HG02973 (cell line): ENCODE measurements around the gene PCBP3.
"Not testable (repeated sequence)": the region's sequence is repeated elsewhere in the genome, so short reads cannot be mapped to it uniquely, and the experiment has no call there.

Source experiments
- ATAC-seq: cut with Tn5 transposase; IDR thresholded peaks from one replicate; pipeline ENCODE4 v1.9.1; 2021; ENCODE audit warnings: moderate library complexity; ENCODE audit not compliant: unreplicated experiment

Gene PCBP3

DNA sequence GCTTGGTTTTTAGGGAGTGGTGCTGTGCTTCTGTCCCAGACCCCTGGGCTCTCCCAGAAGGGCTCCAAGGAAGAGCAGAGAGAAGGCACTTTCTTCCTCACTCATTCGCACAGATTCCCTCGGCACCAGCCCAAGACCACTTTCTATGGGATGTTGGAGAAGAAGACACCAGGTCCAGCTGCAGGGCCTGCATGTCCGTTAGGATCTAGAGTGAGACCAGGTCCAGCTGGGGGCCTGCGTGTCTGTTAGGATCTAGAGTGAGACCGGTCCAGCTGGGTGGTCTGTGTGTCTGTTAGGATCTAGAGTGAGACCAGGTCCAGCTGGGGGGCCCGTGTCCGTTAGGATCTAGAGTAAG, 30.9 kb upstream of the PCBP3 start:
- not testable (repeated sequence) for ATAC-seq

DNA sequence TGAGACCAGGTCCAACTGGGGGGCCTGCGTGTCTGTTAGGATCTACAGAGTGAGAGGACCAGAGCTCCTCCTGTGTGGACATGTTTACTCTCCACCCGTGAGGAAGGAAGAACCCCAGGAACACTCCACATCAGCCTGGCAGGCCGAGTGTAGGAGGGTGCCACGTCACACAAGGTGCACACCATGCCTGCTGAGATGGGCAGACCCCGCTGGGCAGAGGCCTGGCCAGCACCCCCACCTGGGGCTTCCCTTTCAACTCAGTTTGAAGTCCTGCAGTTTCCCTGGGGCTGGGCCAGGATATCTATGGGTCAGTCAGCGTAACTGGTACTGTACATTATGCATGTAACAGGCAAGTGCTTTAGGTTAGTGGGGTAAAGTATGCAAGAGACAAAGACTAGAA, 30.1 kb upstream of the PCBP3 start:
- ATAC-seq = no peak

DNA sequence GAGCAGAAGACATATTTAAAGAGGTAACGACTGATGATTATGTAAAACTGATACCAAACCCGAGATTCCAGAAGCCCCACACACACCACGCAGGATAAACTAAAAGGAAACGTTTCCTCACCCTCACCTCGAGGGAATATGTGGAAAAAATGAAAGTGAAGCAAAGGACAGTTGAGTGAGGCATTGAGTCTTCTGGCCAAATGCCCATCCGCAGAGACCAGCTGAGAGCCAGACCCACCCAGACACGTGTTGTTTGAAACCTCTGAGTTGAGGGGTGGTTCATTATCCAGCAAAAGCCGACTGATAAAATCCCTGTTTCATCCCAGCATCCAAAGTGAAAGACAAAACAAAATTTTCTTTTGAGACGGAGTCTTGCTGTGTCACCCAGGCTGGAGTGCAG, 29.6 kb upstream of the PCBP3 start:
- no peak for ATAC-seq

DNA sequence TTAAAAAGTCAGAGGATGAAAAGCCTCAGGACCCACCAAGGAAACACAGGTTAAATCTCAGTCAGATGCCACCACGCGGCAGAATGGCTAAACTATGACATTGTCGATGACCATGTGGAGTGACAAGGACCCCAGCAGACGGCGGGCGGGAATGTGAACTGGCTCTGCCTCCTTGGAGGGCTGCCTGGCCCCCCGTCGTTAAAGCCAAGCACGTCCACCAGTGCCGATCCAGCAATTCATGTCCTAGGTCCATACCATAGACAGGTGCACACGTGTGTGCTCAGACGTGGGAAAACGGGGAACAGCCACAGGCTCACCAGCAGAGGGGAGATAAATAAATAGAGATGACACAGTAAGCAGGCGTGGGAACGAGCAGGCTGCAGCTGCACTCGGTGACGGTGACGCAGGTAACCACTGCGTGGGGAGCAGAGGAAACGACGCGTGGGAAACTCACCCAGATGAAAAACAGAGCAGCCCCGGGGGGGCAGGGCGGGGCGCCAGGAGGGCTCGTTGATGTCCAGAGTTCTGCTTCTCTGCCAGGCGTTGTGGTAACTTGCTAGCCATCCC, 28.3 kb upstream of the PCBP3 start:
- no peak for ATAC-seq

DNA sequence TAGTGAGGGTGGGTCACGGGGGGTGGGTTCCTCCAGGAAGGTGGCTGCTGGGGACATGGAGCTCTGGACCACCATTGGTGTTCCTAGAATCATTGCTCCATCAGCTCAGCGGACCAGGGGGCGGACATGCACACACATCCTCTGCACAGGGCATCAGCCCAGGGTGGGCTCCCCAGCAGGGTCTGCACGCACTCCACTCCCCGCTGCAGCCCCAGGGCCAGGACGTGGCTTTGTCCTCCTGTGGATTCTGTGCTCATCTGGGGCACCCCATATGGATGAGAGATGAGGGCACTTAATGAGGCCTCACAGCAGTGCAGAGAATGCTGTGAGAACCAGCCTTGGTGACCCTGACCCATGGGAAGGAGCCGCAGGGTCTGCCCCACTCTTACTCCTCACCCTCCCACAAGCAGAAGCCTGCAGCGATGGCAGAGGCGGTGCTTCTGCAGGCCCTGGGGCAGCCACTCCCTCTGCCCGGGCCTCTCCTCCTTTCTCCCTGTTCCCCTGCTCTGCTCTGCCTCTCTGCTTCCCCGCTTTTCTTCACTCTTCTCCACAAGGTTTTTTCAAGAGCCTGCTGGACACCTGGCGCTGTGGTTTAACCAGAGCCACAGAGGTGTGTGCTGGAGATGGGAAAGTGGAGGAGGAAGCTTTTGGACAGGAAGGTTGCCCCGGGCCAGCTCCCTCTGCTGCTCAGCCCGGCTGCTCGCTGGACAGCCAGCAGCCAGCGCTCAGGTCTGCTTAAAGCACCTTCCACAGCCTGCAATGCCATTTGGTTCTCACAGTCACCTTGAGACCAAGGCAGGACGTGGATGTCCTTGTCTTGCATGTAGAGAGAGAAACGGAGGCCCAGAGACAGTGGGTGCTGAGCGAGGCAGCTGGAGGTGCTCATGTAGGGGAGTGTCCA, 26.3 kb upstream of the PCBP3 start:
- ATAC-seq = no peak

DNA sequence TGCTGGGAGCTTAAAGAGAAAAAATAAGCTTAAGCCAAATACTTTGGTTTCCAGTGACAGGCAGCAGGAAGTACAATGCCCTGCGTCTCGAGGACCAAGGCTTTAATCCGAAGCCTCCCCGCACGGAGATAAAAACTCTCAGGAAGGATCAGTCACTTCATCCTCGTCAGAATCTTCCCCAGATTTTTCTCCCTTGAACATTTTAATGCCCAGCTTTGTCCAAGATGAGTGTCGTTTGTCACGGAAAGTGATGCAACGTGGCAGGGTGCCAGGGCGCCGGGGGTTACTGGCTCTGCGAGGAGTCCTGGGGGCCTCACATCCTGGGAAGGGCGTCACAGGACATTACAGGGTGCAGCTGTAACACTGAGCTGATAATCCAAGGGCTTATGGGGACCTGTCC, 25.2 kb upstream of the PCBP3 start:
- ATAC-seq = no peak

DNA sequence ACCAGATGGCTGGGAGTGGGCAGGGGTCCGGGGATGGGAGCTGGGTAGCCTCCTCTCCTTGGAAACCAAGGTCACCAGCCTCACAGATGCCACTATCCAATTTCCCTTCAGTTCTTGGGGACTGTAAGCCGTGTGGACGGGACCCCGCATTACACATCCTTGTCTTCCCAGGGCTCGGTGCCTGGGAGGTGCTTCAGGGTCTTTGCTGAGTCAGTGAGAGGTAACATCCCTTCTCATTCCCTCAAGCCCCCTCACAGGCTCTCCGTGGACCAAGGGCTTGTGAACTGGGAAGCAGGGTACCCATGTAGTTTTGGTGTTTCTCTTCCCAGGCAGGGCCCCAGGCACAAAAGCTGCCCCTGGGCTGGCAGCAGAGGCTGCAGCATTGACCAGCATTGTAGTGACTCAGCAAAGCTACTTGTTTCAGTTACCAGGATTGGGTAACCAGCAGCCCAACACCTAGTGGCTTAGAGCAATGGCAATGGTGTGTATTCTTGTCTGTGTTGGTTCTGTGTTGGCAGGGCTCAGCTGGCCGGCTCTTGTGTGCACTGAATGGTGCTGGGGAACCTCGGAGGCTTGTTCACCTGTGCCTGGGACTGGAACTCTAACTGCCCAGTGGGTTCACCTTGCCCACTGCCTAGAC, 24.6 kb upstream of the PCBP3 start:
- no peak for ATAC-seq

DNA sequence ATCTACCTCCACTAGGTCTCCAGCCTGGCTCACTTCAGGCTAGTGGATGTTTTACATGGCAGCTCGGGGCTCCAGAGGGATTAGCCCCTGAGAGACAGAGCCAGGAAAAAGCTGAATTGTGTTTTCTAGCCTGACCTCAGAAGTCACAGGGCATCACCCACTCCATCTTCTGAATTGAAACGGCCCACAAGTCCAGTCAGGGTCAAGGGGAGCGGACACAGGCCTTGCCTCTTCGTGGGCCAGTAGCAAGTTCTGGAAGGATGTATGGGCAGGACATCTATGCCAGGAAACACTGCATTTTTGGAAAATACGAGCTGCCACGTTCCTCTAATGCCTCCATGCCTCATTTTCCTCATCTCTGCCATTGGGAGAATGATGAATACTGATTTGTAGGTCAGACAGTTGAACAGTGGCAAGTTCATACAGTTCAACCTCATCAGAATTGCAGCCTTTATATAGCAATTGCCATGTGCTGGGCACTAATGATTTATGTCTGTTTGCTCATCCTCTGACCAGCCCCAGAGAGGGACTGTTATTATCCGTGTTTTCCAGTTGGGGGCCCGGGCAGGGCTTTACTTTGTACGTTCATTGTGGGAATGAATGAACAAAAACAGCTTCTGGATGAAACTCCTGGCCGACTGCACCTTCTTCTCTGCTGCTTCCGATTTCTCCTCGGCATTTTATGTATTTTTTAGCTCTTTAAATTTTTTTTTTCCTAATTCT, 23.2 kb upstream of the PCBP3 start:
- ATAC-seq = no peak

DNA sequence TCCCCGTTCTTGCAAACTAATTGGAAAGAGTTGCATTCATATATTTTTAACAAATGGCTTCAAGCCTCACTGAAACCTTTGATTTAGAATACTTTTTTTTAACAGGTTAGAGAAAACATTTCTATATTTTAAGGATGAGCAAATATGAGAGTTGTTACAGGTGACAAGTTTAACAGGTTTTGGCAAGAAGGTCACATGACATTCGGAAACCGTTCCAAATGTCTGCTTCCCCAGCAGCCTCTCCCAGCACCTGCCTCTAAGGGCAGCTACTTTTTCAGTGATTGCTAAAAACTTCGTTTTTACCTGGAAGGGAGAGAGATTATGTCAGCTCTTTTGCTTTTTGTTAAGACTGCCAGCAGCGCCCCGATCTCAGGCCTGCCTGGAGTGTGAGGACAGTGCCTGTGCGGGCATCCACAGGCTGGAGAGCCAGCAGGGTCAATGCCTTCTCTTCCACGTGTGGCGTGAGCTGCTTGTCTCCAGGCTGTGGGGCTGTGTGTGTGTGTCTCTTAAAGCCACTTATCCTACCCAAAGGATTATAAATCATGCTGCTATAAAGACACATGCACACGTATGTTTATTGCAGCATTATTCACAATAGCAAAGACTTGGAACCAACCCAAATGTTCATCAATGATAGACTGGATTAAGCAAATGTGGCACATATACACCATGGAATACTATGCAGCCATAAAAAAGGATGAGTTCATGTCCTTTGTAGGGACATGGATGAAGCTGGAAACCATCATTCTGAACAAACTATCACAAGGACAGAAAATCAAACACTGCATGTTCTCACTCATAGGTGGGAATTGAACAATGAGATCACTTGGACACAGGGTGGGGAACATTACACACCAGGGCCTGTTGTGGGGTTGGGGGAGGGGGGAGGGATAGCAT, 21.8 kb upstream of the PCBP3 start:
- not testable (repeated sequence) for ATAC-seq

DNA sequence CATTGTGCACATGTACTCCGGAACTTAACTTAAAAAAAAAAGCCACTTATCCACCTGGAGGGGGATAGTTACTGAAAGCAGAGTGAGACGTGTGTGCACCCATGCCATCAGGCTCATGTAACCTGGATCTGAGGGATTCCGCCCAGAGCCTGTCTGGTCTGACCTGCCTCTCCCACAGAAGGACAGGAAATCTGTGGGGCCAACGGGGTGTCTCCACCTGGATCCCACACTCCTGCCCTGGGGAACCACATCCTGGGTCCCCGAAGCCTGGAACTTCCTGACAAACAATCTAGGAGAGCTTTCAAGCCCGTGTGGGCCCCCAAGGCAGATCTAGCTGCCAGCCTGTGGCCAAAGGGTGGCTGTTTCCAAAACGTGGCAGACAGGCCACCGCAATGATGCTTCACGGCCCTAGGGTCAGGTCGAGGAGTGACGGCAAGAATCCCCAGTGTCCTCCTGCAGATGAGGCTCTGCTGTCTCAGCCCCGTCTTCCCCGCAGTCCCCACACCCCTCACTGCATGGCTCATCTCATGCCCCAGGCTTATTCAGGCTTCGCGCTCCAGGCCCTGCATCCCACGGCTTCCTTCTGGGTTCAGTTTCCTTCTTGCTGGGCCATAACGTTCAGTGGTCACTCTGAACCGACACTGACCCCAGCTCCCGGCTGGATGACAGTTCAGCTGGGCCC, 21.0 kb upstream of the PCBP3 start:
- no peak for ATAC-seq

DNA sequence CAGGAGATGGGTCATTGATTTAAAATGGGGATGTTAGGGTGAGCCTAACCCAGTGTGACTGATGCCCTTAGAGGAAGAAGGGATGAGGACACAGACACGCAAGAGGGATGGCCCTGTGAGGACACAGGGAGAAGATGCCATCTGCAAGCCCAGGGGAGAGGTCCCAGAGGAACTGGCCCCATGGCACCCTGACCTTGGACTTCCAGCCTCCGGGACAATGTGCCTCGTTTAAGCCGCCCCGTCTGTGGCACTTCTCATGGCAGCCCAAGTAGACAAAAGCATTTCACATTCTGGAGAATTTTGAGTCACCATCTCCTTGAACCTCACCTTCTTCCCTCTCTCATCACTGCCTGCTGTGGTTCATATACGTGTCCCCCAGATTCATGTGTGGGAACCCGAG, 20.1 kb upstream of the PCBP3 start:
- no peak for ATAC-seq

DNA sequence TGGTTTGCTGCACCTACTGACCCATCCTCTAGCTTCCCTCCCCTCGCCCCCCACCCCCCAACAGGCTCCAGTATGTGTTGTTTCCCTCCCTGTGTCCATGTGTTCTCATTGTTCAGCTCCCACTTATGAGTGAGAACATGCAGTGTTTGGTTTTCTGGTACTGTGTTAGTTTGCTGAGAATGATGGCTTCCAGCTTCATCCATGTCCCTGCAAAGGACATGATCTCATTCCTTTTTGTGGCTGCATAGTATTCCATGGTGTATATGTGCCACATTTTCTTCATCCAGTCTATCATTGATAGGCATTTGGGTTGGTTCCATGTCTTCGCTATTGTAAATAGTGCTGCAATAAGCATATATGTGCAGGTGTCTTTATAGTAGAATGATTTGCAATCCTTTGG, 17.4 kb upstream of the PCBP3 start:
- not testable (repeated sequence) for ATAC-seq

DNA sequence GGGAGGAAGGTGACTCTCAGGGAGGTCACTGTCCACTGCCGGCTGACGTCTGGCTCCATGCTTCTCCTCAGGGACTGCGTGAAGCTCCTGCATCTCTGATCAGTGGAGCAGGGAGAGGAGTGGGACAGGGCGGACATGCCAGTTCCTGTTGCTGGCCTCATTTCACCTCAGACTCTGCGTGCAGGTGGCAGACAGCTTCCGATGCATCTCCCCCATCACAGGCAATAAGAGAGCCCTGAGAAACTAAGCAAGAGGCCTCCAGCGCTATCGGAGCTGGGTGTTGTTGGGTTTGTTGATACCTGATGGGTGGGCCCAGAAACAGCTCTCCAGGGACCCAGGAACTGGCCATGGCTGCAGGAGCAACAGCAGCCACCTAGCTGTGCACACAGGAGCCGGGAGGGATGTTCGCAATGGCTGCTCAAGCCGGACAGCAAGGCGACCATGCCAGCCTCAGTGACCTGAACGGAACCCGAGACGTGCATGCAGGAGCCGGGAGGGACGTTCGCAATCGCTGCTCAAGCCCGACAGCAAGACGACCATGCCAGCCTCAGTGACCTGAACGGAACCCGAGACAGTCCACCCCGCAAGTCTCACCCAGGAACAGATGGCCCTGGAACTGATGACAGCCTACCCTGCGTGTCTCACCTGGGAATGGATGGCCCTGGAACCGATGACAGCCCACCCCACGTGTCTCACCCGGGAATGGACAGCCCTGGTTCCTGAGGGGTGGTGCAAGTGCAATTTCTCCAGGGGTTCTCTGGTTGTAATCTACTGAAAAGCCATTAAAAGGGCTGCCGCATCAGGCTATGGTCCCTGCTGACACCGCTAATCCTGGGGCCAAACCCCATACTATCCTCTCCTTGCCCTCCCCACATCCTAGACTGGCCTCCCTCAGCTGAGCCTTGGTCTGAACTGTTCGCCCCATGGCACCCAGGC, 14.2 kb upstream of the PCBP3 start:
- no peak for ATAC-seq

DNA sequence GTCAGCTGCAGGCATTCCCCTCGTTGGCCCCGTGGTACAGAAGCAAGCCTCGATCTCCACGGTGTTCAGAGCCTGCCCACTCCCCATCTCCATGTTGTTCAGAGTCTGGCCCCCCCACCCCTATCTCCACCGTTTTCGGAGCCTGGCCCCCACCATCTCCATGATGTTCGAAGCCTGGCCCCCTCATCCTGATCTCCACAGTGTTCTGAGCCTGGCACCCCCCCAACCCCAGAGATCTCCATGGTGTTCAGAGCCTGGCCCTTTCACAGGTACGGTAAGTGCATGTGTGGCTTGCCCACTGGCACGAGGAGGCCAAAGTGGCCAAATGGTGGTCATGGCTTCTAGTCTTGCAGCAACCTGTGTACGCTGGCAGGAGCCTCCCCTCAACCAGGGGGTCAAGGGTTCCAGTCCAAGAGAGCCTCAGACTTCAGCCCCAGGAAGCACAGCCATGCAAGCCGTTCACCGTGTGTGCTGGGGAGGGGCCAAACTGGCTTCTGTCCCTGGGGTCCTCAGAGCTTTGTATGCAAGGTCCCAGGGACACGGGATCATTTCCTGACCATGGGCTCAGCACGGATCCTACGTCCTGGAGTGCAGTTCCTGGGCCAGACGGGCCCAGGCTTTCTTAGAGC, 13.3 kb upstream of the PCBP3 start:
- ATAC-seq = no peak

DNA sequence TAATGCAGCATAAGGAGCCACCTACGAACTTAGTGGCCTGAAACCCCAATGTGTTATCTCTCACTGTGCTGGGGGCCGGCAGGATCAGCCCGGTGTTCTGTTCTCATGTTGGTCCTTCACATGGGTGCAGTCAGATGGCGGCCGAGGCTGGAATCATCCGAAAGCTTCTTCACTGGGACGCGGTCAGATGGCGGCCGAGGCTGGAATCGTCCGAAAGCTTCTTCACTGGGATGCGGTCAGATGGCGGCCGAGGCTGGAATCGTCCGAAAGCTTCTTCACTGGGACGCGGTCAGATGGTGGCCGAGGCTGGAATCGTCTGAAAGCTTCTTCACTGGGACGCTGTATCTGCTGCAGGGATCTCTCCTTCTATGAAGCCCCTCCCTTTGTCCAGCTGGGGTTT, 12.6 kb upstream of the PCBP3 start:
- no peak for ATAC-seq

DNA sequence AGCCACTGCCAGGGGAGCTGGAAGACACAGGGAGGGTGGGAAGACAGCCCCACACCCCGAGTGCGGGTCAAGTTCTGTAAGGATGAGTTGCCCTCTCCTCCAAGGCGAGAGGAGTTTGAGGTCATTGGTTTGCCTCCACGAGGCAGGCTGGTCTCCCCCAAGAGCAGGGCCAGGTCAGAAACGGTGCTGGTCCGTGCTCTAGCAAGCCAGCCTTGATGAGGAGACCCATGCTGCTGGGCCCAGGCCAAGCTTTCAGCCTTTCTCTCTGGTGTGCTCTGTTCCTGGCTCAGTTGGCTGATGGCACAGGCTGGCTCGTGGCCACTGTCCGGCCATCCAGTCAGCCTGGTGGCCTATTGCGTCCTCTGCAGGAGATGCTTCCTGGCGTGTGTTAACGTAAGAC, 12.0 kb upstream of the PCBP3 start:
- no peak for ATAC-seq

DNA sequence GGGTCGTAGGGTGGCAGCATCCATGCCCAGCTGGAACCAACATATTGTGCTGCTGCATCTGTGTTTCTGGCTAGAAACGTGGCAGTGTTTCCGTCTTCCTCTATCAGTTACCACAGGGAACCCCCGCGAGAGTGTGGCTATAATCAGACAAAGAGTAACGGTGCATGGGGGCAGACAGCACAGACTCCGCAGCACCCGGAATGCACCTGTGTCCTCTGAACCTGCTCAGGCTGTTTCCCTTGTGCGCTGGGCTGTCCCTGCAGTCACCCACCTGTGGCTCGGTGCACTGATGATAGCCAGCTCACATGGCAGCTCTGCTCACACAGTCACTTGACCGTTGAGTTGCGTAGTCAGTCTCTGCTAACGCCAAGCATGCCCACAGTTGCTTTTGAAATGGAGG, 11.4 kb upstream of the PCBP3 start:
- ATAC-seq = no peak

DNA sequence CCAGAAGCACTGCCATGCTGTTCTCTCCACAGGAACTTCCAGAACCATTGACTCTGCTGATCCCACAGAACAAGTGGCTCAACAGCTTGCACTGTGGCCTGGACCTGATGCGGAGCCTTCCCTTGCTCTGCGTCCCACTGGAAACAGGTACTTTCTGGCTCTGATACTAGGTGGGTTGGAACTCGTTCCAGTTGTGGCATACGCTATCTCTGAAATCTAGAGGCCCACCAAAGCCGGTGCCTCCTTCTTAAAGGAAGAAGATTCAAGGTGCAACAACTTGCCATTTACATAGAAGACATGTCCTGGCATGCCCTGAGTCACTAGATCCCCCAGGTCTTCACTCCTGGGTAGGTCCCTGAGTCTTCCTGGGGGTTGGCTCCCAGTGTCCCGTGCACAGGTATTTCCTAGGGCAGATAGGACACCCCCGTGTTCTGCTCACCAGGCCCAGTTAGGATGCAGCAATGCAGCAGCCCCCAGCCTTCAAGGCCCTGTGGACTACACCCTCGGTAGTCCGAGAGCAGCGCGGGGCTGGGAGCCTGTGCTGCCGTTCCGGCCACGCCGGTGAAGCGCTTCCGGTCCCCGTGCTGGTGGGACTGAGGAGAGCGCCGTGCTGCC, 10.8 kb upstream of the PCBP3 start:
- no peak for ATAC-seq
